Psoas muscle (tissue), 8 donors: ENCODE results near the gene SCAANT1. TPM values are rescaled to one million over a fixed set of nuclear protein-coding genes. Genes with fewer than 3 reads are reported as not detected.

Experiments
- ATAC-seq, 4 donors: fragments of 200-7000 bp; cut with Tn5 transposase; one replicate each; pipeline ENCODE4 v1.9.1; 2020; ENCODE audit warnings: moderate library complexity in 3 of 4, mild to moderate bottlenecking in 2 of 4
- DNase-seq, 2 donors: peaks; one replicate each; pipeline ENCODE4 v3.0.0-alpha.2; 2020
- H3K27ac ChIP-seq: fragments of 200-600 bp; one replicate; pipeline ENCODE4 v1.8.0; 2022
- H3K27me3 ChIP-seq, 3 donors: fragments of 200-600 bp in 1 of 3; one replicate each; pipeline versions ENCODE4 v1.6.1 to v1.8.0; 2013 to 2022; ENCODE audit warnings: low read length in 2 of 3, mild to moderate bottlenecking in 2 of 3, moderate library complexity in 1 of 3; ENCODE audit not compliant: insufficient read depth in 3 of 3
- H3K36me3 ChIP-seq, 2 donors: fragments of 200-600 bp in 1 of 2; one replicate each; pipeline versions ENCODE4 v1.6.1 to v1.8.0; 2013 to 2022; ENCODE audit warnings: low read depth in 1 of 2, mild to moderate bottlenecking in 1 of 2, moderate library complexity in 1 of 2; ENCODE audit not compliant: insufficient read depth in 1 of 2
- H3K4me1 ChIP-seq: fragments of 200-600 bp; one replicate; pipeline ENCODE4 v1.8.0; 2022
- H3K4me3 ChIP-seq: fragments of 200-600 bp; one replicate; pipeline ENCODE4 v1.8.0; 2022; ENCODE audit warnings: mild to moderate bottlenecking
- H3K9me3 ChIP-seq: fragments of 200-600 bp; one replicate; pipeline ENCODE4 v1.8.0; 2022
- WGBS, 3 donors: extraction: QIAGEN DNeasy Blood & Tissue Kit; methylation state at CpG; one replicate each; pipeline versions ENCODE4 v1.1.6 to v1.1.7; 2013; 5-methylcytosine and 5-hydroxymethylcytosine counted together
- intact Hi-C, 2 donors: fragments of 100-400 bp; cut with DNase I; formaldehyde crosslinking; loops; one replicate each; pipeline versions ENCODE4 v1.11.0 to v1.14.2; 2022
- polyA plus RNA-seq, 3 donors: library from polyadenylated mRNA; stranded (reverse); fragments of 200-250 nt; gene quantifications; one replicate each; pipeline ENCODE4 v1.2.3, GENCODE V29; 2013
- total RNA-seq, 4 donors: library from RNA; stranded (reverse); fragmentation: NEBNext Ultra II Directional in 2 of 4; extraction: Animal tissue kit (Norgen Biotek cat#: 25700) in 2 of 4; gene quantifications; one replicate each; pipeline versions ENCODE4 v1.2.1 to v1.2.4, GENCODE V29; 2021 to 2023
- TF ChIP-seq, protein P1 (sequence below): fragments of 200-600 bp; IDR thresholded peaks from one replicate; pipeline ENCODE4 v1.8.0; 2022; ENCODE audit warnings: antibody characterized with exemption
- donor health status: healthy with polysubstance abuse.
- donor health status: DM: no; HTN: no; CAD: no; lungs with moderate emphysema.
- donor health status: Bipolar disorder and iron deficiency.
- donor health status: healthy.
- donor health status: DM: yes; HTN: yes; CAD: no.
- donor health status: DM: no; HTN: no; CAD: no.
- donor health status: DM: no; HTN: no; CAD: no.
- donor health status: DM: yes; HTN: yes; CAD: no.

SCAANT1 gene
- total and polyA plus RNA-seq, 7 donors: not detected

DNA sequence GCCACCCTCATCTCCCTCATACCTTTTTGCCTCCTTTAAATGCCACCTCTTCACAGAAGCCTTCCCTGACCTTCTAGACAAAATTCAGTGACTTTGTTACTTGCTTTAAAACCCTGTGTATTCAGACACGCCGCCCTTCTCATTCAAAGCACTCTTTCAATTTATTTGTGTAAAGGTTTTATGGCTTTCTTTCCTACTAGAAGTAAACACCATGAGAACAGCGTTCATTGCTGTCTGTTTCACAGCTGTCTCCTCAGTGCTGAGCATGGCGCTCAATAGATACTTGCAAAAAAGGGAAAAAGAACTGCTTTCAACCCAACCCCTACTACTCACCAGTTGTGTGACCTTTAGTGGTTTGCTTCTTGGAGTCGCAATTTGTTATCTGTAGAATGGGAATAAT lies 31.5 kb downstream of the SCAANT1 start:
- intact Hi-C loops: no loop called here

DNA sequence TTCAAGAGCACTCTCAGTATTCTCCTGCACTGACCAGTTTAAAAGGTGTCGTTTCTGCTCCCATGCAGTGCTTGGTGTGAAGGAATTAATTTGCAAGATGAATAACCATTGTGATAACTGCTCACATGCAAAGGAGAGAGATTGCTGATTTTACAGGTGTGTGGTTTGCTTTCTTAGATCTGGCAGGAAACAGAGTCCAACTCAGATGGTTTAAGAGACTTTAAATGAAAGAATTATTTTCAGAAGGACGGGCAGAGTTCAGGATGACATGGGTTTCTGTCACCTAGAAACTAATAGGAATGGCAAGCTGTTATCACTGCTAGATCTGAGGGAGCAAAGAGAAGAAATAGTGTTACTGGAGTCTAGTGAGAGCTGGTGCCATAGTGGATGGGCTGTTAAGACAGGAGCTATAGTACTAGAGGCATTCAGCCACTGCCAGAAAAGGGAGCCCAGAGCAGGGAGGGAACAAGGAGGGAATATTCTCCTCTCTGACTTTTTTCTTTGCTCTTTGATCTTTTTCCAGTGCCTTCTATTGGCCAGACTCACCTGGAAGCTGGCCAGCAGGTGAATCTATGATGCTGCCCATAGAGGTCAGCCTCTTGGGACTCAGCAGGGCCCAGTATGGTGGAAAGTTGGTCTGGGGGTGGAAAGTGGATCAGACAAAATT lies 33.7 kb downstream of the SCAANT1 start:
- H3K4me3 ChIP-seq: no peak overlapping the region
- peaks cover 40% of the 10 kb centered on the region for H3K4me1 ChIP-seq
- H3K27me3 ChIP-seq: no peaks in the 10 kb centered on the region
- TF ChIP-seq, protein P1, sequence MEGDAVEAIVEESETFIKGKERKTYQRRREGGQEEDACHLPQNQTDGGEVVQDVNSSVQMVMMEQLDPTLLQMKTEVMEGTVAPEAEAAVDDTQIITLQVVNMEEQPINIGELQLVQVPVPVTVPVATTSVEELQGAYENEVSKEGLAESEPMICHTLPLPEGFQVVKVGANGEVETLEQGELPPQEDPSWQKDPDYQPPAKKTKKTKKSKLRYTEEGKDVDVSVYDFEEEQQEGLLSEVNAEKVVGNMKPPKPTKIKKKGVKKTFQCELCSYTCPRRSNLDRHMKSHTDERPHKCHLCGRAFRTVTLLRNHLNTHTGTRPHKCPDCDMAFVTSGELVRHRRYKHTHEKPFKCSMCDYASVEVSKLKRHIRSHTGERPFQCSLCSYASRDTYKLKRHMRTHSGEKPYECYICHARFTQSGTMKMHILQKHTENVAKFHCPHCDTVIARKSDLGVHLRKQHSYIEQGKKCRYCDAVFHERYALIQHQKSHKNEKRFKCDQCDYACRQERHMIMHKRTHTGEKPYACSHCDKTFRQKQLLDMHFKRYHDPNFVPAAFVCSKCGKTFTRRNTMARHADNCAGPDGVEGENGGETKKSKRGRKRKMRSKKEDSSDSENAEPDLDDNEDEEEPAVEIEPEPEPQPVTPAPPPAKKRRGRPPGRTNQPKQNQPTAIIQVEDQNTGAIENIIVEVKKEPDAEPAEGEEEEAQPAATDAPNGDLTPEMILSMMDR: no peak
- no peaks in the 10 kb centered on the region for H3K9me3 ChIP-seq
- WGBS, 3 donors: 80 to 84% (median 82%) methylated on average over 2 of the region's 2 CpGs
- ATAC-seq (peak in 1 of 4 donors; percentile 25), DNase-seq (no peak)
- H3K27ac ChIP-seq: no peak overlapping the region
- H3K36me3 ChIP-seq: no peaks in the 10 kb centered on the region
- intact Hi-C loops: no loop called here

More for the DNA sequence above, 31.5 kb downstream of the SCAANT1 start:
- 90 to 94% (median 92%) methylated on average over 5 of the region's 5 CpGs for WGBS, 3 donors
- no peaks in the 10 kb centered on the region for H3K27me3 ChIP-seq
- DNase-seq (no peak), ATAC-seq (no peak)
- TF ChIP-seq, protein P1: no peak
- no peak overlapping the region for H3K4me3 ChIP-seq
- no peaks in the 10 kb centered on the region for H3K9me3 ChIP-seq
- peaks cover 32% of the 10 kb centered on the region for H3K4me1 ChIP-seq
- no peak overlapping the region for H3K27ac ChIP-seq
- no peaks in the 10 kb centered on the region for H3K36me3 ChIP-seq

DNA sequence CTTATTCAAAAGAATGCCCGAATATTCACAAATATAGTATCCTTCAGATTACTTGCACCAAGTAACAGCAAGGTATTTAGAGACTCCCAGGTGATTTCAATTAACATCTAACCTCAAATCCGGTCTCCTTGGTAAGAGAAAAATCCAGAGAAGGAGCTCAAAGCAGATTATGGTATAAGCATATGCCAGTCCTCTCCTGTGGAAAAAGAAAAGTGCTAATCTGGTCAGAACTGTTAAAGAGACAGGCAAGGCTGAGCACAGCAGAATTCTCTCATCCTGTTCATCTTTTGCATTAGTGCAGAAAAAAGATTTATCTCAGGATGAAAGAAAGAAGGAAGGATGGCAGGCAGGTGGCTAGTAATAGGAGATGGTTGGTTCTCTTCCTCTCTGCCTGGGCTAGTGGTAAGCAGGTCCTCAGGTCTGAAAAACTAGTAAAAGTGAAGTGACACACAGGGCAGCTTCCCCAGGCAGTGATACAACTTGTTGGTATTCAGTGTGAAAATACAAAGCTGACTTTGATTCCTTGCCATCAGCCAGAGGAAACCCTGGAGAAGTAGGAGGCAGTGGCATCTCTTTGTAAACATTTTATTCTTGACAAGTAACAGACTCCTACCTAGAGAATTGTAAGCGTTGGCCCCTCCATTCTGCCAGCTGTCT lies 34.3 kb downstream of the SCAANT1 start:
- DNase-seq (no peak), ATAC-seq (peak in 1 of 4 donors; percentile 59)
- Histone ChIP-seq H3K36me3 (no peaks in the 10 kb centered on the region), H3K4me3 (no peak overlapping the region), H3K9me3 (no peaks in the 10 kb centered on the region), H3K27me3 (no peaks in the 10 kb centered on the region), H3K4me1 (peaks cover 37% of the 10 kb centered on the region), H3K27ac (no peak overlapping the region)
- intact Hi-C loops: no loop called here
- TF ChIP-seq, protein P1: no peak
- 81 to 87% (median 83%) methylated on average over 3 of the region's 3 CpGs for WGBS, 3 donors

DNA sequence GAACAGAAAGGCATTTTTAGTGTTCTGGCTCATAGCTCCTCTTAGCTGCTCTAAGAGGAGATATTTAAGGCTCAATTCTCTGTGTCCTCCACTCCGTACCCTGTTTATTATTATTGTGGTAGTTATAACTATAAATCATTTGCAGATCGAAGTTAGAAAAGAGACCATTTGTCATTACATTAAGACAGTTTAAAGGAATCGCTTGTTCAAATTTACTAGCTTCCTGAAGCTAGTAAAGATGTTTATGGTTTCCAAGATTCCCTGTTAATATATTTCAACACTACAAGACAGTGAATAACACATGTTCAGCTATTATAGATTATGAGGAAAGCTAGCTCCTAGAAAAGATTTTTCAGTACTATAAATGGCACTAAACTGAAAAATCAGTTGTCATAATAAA lies 35.9 kb downstream of the SCAANT1 start:
- no peaks in the 10 kb centered on the region for H3K9me3 ChIP-seq
- no peak for DNase-seq
- H3K4me3 ChIP-seq: no peak overlapping the region
- 60 to 74% (median 63%) methylated on average over 3 of the region's 3 CpGs for WGBS, 3 donors
- peaks cover 49% of the 10 kb centered on the region for H3K4me1 ChIP-seq
- H3K27ac ChIP-seq: no peak overlapping the region
- H3K36me3 ChIP-seq: no peaks in the 10 kb centered on the region
- TF ChIP-seq, protein P1: no peak
- no peaks in the 10 kb centered on the region for H3K27me3 ChIP-seq
- intact Hi-C loops: no loop called here
- ATAC-seq: no peak
